Endothelial cell of umbilical vein (primary cell): ENCODE data around the gene ARHGAP10. TPM values are rescaled to one million over a fixed set of nuclear protein-coding genes. Genes with fewer than 3 reads are reported as not detected.

ENCODE experiments used
- BruUV-seq: library from RNA; stranded (reverse); fragments of 400-500 nt; replicated peaks from 2 replicates; lab custom pipeline; 2021; lab: Mats Ljungman, UMichigan
- CTCF ChIA-PET: fragments of 300-600, 350-600 bp; sonication (Branson Sonifier 250); formaldehyde crosslinking; loops from one replicate; lab custom pipeline; 2021; ENCODE audit warnings: antibody characterized with exemption, inconsistent platforms; lab: Charles Lee
- POLR2A ChIA-PET: fragments of 300-600, 350-600 bp; sonication (Branson Sonifier 250); formaldehyde crosslinking; loops from one replicate; lab custom pipeline; 2021; ENCODE audit warnings: antibody characterized with exemption, inconsistent platforms; lab: Charles Lee
- DNase-seq: peaks from one replicate; pipeline ENCODE4 v3.0.0-alpha.2; 2011; ENCODE audit warnings: low read depth, low spot score
- FAIRE-seq: peaks from 2 replicates; lab custom pipeline; 2011; peaks lifted over from hg19 to GRCh38; lab: Jason Lieb, UNC
- H2AFZ ChIP-seq: 2 replicates; pipeline ENCODE4 v1.6.0; 2012; ENCODE audit warnings: low read depth, low read length, control low read depth, inconsistent platforms
- H3K27ac ChIP-seq: 2 replicates; pipeline ENCODE4 v1.5.1; 2011; ENCODE audit warnings: low read depth, mild to moderate bottlenecking, control low read depth, low read length, moderate library complexity; ENCODE audit not compliant: insufficient read depth
- H3K27me3 ChIP-seq, 2 experiments: 2 replicates each; pipeline versions ENCODE4 v1.6.0 to v1.6.1; 2011; ENCODE audit warnings: low read length in 2 of 2, mixed read lengths in 1 of 2; ENCODE audit not compliant: control insufficient read depth in 2 of 2, insufficient read depth in 2 of 2
- H3K36me3 ChIP-seq, 2 experiments: 2 replicates in 1 of 2; 3 replicates in 1 of 2; pipeline ENCODE4 v1.5.1; 2011; ENCODE audit warnings: low read length in 2 of 2, mild to moderate bottlenecking in 1 of 2, moderate library complexity in 1 of 2; ENCODE audit not compliant: control insufficient read depth in 2 of 2, insufficient read depth in 2 of 2; ENCODE audit errors: extremely low read depth in 1 of 2
- H3K4me1 ChIP-seq: 3 replicates; pipeline ENCODE4 v1.5.1; 2011; ENCODE audit warnings: mild to moderate bottlenecking, low read length; ENCODE audit not compliant: control insufficient read depth, insufficient read depth; ENCODE audit errors: extremely low read depth
- H3K4me2 ChIP-seq: 2 replicates; pipeline ENCODE4 v1.6.1; 2011; ENCODE audit warnings: low read length, control low read depth, mixed read lengths; ENCODE audit not compliant: insufficient read depth
- H3K4me3 ChIP-seq, 3 experiments: fragments of 200-600 bp in 1 of 3; sonication (generic), shearing (Covaris generic) in 1 of 3; replicated peaks in 1 of 3; 2 replicates each; pipeline ENCODE4 v1.5.1; 2011 to 2016; ENCODE audit warnings: control low read depth in 3 of 3, low read length in 3 of 3, mild to moderate bottlenecking in 2 of 3, inconsistent platforms in 1 of 3, low read depth in 1 of 3, moderate library complexity in 1 of 3; ENCODE audit not compliant: insufficient read depth in 1 of 3
- H3K79me2 ChIP-seq: 2 replicates; pipeline ENCODE4 v1.6.0; 2012; ENCODE audit warnings: low read length, inconsistent platforms; ENCODE audit not compliant: control insufficient read depth, insufficient read depth
- H3K9ac ChIP-seq: replicated peaks from 2 replicates; pipeline ENCODE3; 2011; ENCODE audit warnings: low read length, control low read depth; ENCODE audit not compliant: insufficient read depth; ENCODE audit errors: extremely low read depth
- H3K9me1 ChIP-seq: replicated peaks from 3 replicates; pipeline ENCODE4 v1.6.0; 2011; ENCODE audit warnings: mild to moderate bottlenecking, low read length; ENCODE audit not compliant: control insufficient read depth, insufficient read depth; ENCODE audit errors: extremely low read depth
- H3K9me3 ChIP-seq: replicated peaks from 2 replicates; pipeline ENCODE4 v1.5.1; 2012; ENCODE audit warnings: low read length, inconsistent platforms; ENCODE audit not compliant: control insufficient read depth, insufficient read depth
- H4K20me1 ChIP-seq: replicated peaks from 2 replicates; pipeline ENCODE3; 2011; ENCODE audit warnings: mild to moderate bottlenecking, low read length; ENCODE audit not compliant: control insufficient read depth, insufficient read depth; ENCODE audit errors: extremely low read depth
- CTCF ChIP-seq, 2 donors: IDR thresholded peaks; 1 replicate in 1 of 2; 2 replicates in 1 of 2; pipeline ENCODE4 v1.5.1; 2011; ENCODE audit warnings: low read length in 2 of 2, mild to moderate bottlenecking in 2 of 2, moderate library complexity in 2 of 2, control low read depth in 1 of 2, inconsistent platforms in 1 of 2, low read depth in 1 of 2; ENCODE audit not compliant: insufficient read depth in 1 of 2; ENCODE audit errors: extremely low read depth in 1 of 2
- EZH2 ChIP-seq: IDR thresholded peaks from 2 replicates; pipeline ENCODE4 v1.6.1; 2012; ENCODE audit warnings: borderline replicate concordance, low read depth, mild to moderate bottlenecking, moderate library complexity, low read length, inconsistent platforms; ENCODE audit not compliant: severe bottlenecking
- FOS ChIP-seq: IDR thresholded peaks from 2 replicates; pipeline ENCODE4 v1.6.1; 2011; ENCODE audit warnings: mild to moderate bottlenecking, low read length, moderate library complexity, borderline replicate concordance; ENCODE audit not compliant: insufficient read depth
- GATA2 ChIP-seq: IDR thresholded peaks from 2 replicates; pipeline ENCODE4 v1.7.0; 2011; ENCODE audit warnings: low read depth, mild to moderate bottlenecking, moderate library complexity, mixed read lengths, low read length; ENCODE audit not compliant: insufficient read length, insufficient read depth
- JUN ChIP-seq: IDR thresholded peaks from 2 replicates; pipeline ENCODE4 v1.6.1; 2011; ENCODE audit warnings: borderline replicate concordance, low read depth; ENCODE audit not compliant: insufficient read length, insufficient read depth
- MAX ChIP-seq: IDR thresholded peaks from 2 replicates; pipeline ENCODE4 v1.6.1; 2011; ENCODE audit not compliant: insufficient read depth, insufficient read length
- MYC ChIP-seq: IDR thresholded peaks from one replicate; pipeline ENCODE4 v1.6.1; 2011; ENCODE audit warnings: mild to moderate bottlenecking, low read depth, low read length
- POLR2A ChIP-seq: IDR thresholded peaks from 2 replicates; pipeline ENCODE4 v1.6.1; 2012; ENCODE audit warnings: low read depth, mild to moderate bottlenecking, control low read depth, low read length
- POLR2AphosphoS5 ChIP-seq: IDR thresholded peaks from 2 replicates; pipeline ENCODE4 v1.6.1; 2012; ENCODE audit warnings: low read depth, mild to moderate bottlenecking, control low read depth, low read length, moderate library complexity; ENCODE audit not compliant: insufficient read depth
- dilution Hi-C: fragments of 300-500 bp; cut with MboI; formaldehyde crosslinking; loops from one replicate; pipeline ENCODE4 v1.15.0; 2019; ENCODE audit warnings: low sequenced_read_pairs; ENCODE audit not compliant: extremely low pct_ligation_motif_present
- intact Hi-C: fragments of 100-400 bp; cut with micrococcal nuclease; formaldehyde crosslinking; loops from one replicate; pipeline ENCODE4 v1.10.0; 2022
- polyA plus RNA-seq, 4 experiments: library from polyadenylated mRNA; depleted of rRNA in 3 of 4; stranded (reverse) in 3 of 4; unstranded in 1 of 4; fragments of >200 nt; gene quantifications; 2 replicates each; pipeline versions ENCODE4 v1.2.1 to v1.2.3, GENCODE V29; 2011 to 2012; ENCODE audit warnings: missing spikeins in 1 of 4
- total RNA-seq: library from RNA; stranded (reverse); gene quantifications from 2 replicates; pipeline ENCODE4 v1.2.3, GENCODE V29; 2021

Gene ARHGAP10
- total and polyA plus RNA-seq, 2 donors (not counting 3 experiments of a cell fraction or from before 2014, with no cell fraction given) = 20.4 to 36.7 TPM

- TF ChIP-seq EZH2 = no peak
- no peak for TF ChIP-seq MAX
- TF ChIP-seq POLR2AphosphoS5 = no peak
- TF ChIP-seq POLR2A = no peak
- TF ChIP-seq MYC = no peak
- no peak for TF ChIP-seq JUN
- TF ChIP-seq CTCF (IDR thresholded peaks at IDR 0.05; ENCODE audit: extremely low read depth in 1 of 2, insufficient read depth in 1 of 2, low read depth in 1 of 2, low read length in 2 of 2) = no peak
- no peak for TF ChIP-seq FOS
- TF ChIP-seq GATA2 = no peak
- H3K9me3 ChIP-seq = no peaks in the 10 kb centered on the region
- dilution Hi-C loops = no loop called here
- no peak overlapping the region for H3K4me2 ChIP-seq
- no TSS peak for BruUV-seq
- H3K9ac ChIP-seq = no peak overlapping the region
- H3K4me3 ChIP-seq = no peak overlapping the region
- no peaks in the 10 kb centered on the region for H3K36me3 ChIP-seq
- H3K9me1 ChIP-seq = no peaks in the 10 kb centered on the region
- H3K27ac ChIP-seq = no peak overlapping the region
- no peaks in the 10 kb centered on the region for H4K20me1 ChIP-seq
- intact Hi-C loops = no loop called here
- DNase-seq (no peak), FAIRE-seq (no peak)
- H3K79me2 ChIP-seq = no peaks in the 10 kb centered on the region
- ChIA-PET CTCF (interaction anchor here (1.0 kb wide), 1 partner anchor 108 kb away, joined by 4 read pairs; no protein-coding TSS in a partner anchor), POLR2A (no interaction called here)
- no peaks in the 10 kb centered on the region for H3K4me1 ChIP-seq
- no peaks in the 10 kb centered on the region for H3K27me3 ChIP-seq
- no peak overlapping the region for H2AFZ ChIP-seq
Observed at GRCh38 chr4:148091896-148092295, 360.0 kb downstream of the ARHGAP10 start.
